ENCODE measurements around the gene HDLBP. TPM values are rescaled to one million over a fixed set of nuclear protein-coding genes. Genes with fewer than 3 reads are reported as not detected.

The HDLBP gene
- total RNA-seq, 4 donors from 2014 or later: 239 to 310 (median 273) TPM

DNA sequence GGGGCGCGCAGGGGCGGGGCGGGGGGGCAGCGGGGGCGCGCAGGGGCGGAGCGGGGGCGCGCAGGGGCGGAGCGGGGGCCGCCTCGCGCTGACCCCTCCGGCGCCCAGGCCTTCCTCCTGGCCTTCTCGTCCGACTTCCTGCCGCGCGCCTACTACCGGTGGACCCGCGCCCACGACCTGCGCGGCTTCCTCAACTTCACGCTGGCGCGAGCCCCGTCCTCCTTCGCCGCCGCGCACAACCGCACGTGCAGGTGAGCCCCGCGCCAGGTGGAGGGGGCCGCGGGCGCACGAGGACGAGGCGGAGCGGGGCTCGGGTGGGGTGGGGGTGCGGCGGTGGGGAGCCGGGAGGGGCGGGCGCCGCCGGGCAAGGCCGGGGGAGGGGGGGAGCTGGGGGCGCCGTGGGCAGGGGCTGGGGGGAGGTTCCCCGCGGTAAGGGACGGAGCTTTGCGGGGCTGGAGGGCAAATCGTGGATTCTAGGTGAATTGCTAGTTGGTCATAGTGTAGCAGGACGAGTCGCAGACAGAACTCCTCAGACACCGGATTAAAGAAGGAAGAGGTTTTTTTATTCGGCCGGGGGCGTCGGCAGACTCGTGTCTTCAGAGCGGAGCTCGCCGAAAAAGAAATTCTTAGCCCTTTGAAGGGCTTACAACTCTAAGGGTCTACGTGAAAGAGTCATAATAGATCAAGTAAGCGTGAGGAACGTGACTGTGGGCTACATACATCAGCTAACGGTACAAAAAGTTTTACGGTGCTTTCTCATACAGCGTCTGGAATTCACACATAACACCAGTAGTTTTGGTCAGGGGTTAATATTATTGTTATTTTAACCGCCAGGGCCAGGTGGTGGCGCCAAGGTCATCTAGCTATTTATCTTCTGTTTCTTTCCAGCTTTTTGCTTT is 97.1 kb downstream of the HDLBP start:
- H3K27ac ChIP-seq: peak overlapping the region; percentile 19 to 74 (median 55)

DNA sequence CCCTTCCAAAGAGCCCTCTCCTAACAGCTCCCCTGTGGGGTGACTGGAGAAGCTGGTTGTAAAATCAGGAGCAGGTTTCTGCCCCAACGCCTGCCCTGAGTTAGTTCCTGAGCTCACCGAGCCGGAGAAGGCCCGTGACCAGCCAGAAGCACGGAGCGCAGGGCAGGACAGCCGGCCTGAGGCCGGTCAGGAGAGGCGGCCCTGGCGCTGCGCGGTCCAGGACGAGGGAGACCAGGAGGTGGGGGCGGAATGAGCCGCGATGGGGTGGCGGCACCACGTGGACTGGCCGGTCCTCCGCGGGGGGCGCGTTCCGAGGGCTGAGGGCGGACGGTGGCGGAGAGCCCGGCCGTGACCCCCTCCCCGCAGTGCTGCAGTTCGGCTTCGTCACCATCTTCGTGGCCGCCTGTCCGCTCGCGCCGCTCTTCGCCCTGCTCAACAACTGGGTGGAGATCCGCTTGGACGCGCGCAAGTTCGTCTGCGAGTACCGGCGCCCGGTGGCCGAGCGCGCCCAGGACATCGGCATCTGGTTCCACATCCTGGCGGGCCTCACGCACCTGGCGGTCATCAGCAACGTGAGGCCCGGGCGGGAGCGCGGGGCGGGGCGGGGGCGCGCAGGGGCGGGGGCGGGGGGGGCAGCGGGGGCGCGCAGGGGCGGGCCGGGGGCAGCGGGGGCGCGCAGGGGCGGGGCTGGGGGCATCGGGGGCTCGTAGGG is 98.0 kb downstream of the HDLBP start:
- no peak for DNase-seq
- Histone ChIP-seq H3K27me3 (peaks cover 0 to 2% (median 0%) of the 10 kb centered on the region in 4 donors), H3K36me3 (no peaks in the 10 kb centered on the region), H3K9me3 (no peaks in the 10 kb centered on the region), H3K4me1 (peaks cover 7 to 24% (median 12%) of the 10 kb centered on the region in 3 donors), H3K4me3 (peak overlapping the region; percentile 17 to 67 (median 52)), H3K27ac (peak overlapping the region; percentile 54 to 91 (median 84))
- 0% methylated on average over 1 to 20 of the region's 77 CpGs for WGBS, 2 donors
- intact Hi-C loops (cut with DNase I): no loop called here
- no peak for TF ChIP-seq POLR2A (IDR thresholded peaks at IDR 0.05)
- TF ChIP-seq, protein P1, sequence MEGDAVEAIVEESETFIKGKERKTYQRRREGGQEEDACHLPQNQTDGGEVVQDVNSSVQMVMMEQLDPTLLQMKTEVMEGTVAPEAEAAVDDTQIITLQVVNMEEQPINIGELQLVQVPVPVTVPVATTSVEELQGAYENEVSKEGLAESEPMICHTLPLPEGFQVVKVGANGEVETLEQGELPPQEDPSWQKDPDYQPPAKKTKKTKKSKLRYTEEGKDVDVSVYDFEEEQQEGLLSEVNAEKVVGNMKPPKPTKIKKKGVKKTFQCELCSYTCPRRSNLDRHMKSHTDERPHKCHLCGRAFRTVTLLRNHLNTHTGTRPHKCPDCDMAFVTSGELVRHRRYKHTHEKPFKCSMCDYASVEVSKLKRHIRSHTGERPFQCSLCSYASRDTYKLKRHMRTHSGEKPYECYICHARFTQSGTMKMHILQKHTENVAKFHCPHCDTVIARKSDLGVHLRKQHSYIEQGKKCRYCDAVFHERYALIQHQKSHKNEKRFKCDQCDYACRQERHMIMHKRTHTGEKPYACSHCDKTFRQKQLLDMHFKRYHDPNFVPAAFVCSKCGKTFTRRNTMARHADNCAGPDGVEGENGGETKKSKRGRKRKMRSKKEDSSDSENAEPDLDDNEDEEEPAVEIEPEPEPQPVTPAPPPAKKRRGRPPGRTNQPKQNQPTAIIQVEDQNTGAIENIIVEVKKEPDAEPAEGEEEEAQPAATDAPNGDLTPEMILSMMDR (IDR thresholded peaks at IDR 0.05): peak in 1 of 6 experiments; percentile 5

More for the DNA sequence above, 97.1 kb downstream of the HDLBP start:
- Histone ChIP-seq H3K27me3 (no peaks in the 10 kb centered on the region), H3K4me1 (peaks cover 7 to 25% (median 12%) of the 10 kb centered on the region in 3 donors), H3K36me3 (no peaks in the 10 kb centered on the region), H3K4me3 (peak overlapping the region; percentile 48 to 85 (median 58)), H3K9me3 (no peaks in the 10 kb centered on the region)
- intact Hi-C loops (cut with DNase I): no loop called here
- WGBS, 2 donors: 1% methylated on average over 11 to 18 of the region's 83 CpGs
- TF ChIP-seq, protein P1 (IDR thresholded peaks at IDR 0.05): no peak
- TF ChIP-seq POLR2A (IDR thresholded peaks at IDR 0.05): no peak
- no peak for DNase-seq

DNA sequence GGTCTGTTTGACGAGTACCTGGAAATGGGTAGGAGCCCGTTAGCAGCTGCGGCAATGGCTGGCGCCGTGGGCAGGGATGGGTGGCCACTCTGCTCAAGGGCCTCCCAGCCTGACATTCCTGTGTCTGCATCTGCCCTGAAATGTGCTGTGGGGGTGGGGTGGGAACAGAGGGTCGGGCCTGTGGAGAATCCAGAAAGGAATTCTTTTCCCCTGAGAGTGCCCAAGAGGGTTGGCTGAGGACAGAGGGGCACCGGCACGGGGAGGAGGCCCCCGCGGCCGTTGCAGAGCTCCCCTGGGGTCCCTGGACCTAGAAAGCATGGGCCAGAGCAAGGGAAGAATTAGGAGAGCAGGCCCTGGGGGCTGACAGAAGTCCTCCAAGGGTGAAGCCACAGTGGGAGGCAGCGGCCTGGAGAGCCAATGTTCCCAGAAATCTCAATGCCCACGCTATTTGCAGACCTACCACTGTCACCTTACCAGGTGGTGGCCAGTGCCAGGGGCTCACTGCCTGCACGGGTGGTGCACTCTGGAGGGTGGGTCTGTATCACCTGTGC is 99.2 kb downstream of the HDLBP start:
- no peaks in the 10 kb centered on the region for H3K36me3 ChIP-seq
- H3K27me3 ChIP-seq: peaks cover 0 to 11% (median 0%) of the 10 kb centered on the region in 4 donors
- H3K4me1 ChIP-seq: peaks cover 7 to 24% (median 12%) of the 10 kb centered on the region in 3 donors
- no peak overlapping the region for H3K27ac ChIP-seq
- intact Hi-C loops (cut with DNase I): no loop called here
- 38 to 67% methylated on average over 6 to 7 of the region's 14 CpGs for WGBS, 2 donors
- no peak overlapping the region for H3K4me3 ChIP-seq
- TF ChIP-seq, protein P1 (IDR thresholded peaks at IDR 0.05): no peak
- TF ChIP-seq POLR2A (IDR thresholded peaks at IDR 0.05): no peak
- DNase-seq: no peak
- H3K9me3 ChIP-seq: no peaks in the 10 kb centered on the region

DNA sequence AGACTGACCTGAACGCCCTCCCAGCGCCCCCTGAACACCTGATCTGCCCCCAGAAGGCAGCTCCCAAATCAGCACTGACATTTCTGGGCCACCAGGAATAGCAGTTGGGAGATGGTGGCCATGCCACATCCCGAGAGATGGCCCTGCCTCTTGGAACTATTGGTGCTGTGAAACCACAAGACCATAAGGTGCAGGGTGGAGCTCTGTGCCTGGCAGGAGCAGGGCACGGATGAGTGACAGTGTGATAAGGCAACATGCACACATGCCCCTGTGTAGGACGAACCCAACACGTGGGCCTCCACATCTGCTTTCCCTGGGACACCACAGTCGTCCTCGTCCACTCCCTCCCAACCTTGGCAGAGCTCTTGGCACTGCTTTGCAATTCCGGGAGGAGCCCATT is 100.1 kb downstream of the HDLBP start:
- no peak for DNase-seq
- TF ChIP-seq, protein P1 (IDR thresholded peaks at IDR 0.05): no peak
- TF ChIP-seq POLR2A (IDR thresholded peaks at IDR 0.05): no peak
- H3K36me3 ChIP-seq: no peaks in the 10 kb centered on the region
- WGBS, 2 donors: 0 to 20% methylated on average over 1 to 7 of the region's 9 CpGs
- peaks cover 0 to 12% (median 0%) of the 10 kb centered on the region in 4 donors for H3K27me3 ChIP-seq
- no peaks in the 10 kb centered on the region for H3K9me3 ChIP-seq
- intact Hi-C loops (cut with DNase I): no loop called here
- H3K4me3 ChIP-seq: no peak overlapping the region
- no peak overlapping the region for H3K27ac ChIP-seq
- peaks cover 7 to 24% (median 12%) of the 10 kb centered on the region in 3 donors for H3K4me1 ChIP-seq
